T-helper 9 cell (primary cell): ENCODE data around the gene CDH10.

ENCODE experiments used
- DNase-seq: peaks from one replicate; pipeline ENCODE4 v3.0.0-alpha.2; 2020

CDH10 gene

GRCh38 chr5:24477958-24478357 is 166.8 kb downstream of the CDH10 start:
- no peak for DNase-seq

GRCh38 chr5:24475101-24475500 is 169.7 kb downstream of the CDH10 start:
- DNase-seq, result no peak

GRCh38 chr5:24474685-24475084 is 170.1 kb downstream of the CDH10 start:
- no peak for DNase-seq

- DNase-seq, result no peak
These were observed 172.3 kb downstream of the CDH10 start for GRCh38 chr5:24472518-24472917.

GRCh38 chr5:24444414-24444813 is 200.4 kb downstream of the CDH10 start:
- no peak for DNase-seq

- no peak for DNase-seq
These were observed 205.3 kb downstream of the CDH10 start for GRCh38 chr5:24439465-24439864.
